Middle frontal gyrus (tissue), 1 donor: ENCODE data around the gene TAGLN.
"Not testable (repeated sequence)": the region's sequence is repeated elsewhere in the genome, so short reads cannot be mapped to it uniquely, and the experiment has no call there.

Source experiments
- DNase-seq: peaks from one replicate; pipeline ENCODE4 v3.0.0-alpha.2; 2015; ENCODE audit warnings: low spot score; ENCODE audit errors: extremely low spot score

TAGLN gene

DNA sequence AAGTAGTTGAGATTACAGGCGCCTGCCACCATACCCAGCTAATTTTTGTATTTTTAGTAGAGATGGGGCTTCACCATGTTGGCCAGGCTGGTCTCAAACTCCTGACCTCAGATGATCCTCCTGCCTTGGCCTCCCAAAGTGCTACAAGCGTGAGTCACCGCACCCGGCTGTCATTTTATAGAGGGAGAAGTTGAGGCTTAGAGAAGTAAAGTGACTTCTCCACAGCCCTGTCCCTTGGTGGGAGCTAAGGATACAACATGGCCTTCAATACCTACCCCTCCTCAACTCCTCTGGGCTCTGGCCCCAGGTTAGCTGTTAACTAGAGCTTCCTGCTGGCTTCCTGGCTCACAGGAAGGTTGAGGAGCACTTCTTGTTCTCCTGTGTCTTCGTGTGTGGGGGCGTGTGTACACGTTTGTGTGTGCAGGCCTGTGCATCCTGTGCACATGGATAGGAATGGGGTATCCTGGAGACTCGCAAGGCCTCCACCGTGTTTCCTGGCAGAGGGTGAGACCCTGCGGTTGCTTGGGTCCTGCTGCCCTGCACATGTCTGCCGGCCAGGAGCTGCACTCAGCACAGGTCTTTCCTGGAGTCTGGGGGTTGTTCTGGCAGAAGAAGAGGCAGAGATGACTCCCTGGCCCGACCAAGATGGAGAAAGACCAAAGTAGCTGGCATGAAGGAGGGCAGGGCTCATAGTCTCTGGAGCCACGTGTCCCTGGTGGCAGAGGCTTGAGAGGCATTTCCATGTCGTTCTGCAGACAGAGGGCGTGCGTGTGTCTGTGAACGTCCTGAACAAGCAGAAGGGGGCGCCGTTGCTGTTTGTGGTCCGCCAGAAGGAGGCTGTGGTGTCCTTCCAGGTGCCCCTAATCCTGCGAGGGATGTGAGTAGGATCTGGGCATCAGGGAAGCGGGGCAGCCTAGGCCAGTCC, 18.2 kb upstream of the TAGLN start:
- DNase-seq = peak; percentile 60

DNA sequence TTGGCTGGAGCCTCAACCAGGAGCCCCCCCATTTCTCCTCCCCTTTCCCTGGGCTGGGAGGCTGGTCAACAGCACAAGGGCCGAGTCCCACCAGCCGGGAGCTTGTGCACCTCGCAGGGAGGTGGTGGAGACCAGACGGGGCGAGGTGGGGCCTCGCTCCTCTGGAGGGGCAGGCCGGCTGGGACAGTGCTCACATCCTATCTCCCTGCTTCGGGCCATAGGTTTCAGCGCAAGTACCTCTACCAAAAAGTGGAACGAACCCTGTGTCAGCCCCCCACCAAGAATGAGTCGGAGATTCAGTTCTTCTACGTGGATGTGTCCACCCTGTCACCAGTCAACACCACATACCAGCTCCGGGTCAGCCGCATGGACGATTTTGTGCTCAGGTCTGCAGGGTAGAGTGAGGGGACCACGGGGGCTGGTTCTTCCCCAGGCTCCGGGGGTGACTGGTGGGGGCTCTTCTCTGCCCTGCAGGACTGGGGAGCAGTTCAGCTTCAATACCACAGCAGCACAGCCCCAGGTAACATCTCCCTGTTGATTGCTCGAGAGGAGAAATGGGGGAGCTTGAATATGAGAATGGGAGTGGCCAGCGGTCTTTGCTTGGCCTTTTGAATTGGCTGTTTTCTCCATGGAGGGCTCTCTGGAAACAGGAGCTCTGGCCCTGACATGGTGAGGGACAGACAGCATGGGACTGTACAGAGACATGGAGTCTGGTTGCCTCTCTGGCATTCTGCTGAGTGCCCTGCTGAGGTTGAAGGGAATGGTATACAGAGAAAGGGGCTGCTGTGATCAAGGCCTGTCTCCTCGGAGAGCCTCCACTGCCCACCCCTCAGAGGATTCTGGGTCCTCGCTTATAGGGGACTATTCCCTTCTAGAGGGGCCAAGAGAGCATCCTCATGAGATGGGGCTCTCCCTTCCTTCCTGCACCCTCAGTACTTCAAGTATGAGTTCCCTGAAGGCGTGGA, 17.3 kb upstream of the TAGLN start:
- no peak for DNase-seq

DNA sequence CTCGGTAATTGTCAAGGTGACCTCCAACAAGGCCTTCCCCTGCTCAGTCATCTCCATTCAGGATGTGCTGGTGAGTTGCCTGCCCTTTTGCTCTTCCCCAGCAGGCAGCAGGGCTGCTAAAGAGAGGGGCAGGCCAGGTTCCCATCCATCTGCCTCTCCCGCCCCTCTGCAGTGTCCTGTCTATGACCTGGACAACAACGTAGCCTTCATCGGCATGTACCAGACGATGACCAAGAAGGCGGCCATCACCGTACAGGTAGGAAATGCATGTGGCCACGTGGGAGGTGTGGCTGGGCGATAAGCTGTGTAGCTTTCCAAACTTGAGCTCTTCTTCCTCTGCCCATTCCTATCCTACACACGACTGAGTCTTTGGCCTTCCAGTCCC, 16.6 kb upstream of the TAGLN start:
- DNase-seq = no peak

DNA sequence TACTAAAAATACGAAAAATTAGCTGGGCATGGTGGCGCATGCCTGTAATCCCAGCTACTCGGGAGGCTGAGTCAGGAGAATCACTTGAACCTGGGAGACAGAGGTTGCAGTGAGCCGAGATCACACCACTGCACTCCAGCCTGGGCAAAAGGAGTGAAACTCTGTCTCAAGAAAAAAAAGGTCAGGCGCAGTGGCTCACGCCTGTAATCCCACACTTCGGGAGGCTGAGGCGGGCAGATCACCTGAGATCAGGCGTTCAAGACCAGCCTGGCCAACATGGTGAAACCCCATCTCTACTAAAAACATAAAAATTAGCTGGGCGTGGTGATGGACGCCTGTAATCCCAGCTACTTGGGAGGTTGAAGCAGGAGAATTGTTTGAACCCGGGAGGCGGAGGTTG, 16.0 kb upstream of the TAGLN start:
- not testable (repeated sequence) for DNase-seq

DNA sequence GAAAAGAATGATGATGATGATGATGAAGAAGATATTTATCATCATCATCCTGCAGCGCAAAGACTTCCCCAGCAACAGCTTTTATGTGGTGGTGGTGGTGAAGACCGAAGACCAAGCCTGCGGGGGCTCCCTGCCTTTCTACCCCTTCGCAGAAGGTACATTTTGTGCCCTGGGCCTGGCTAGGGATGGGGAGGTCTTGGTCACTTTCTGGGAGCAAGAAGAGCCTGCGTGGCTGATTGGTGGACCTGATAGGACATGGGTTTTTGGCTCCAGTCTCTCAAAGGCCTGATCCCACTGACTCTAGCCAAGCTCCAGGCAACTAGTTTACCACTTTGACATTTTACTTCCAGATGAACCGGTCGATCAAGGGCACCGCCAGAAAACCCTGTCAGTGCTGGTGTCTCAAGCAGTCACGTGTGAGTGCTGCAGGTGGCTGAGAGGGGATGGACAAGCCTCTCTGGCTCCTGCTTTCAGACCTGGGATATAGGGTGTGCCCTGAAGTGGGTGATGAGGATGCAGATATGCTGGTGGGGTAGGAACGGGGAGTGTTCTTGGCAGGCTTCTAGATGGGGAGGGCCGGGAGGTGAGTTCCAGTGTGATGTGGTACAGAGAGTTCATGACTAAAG, 15.3 kb upstream of the TAGLN start:
- no peak for DNase-seq

DNA sequence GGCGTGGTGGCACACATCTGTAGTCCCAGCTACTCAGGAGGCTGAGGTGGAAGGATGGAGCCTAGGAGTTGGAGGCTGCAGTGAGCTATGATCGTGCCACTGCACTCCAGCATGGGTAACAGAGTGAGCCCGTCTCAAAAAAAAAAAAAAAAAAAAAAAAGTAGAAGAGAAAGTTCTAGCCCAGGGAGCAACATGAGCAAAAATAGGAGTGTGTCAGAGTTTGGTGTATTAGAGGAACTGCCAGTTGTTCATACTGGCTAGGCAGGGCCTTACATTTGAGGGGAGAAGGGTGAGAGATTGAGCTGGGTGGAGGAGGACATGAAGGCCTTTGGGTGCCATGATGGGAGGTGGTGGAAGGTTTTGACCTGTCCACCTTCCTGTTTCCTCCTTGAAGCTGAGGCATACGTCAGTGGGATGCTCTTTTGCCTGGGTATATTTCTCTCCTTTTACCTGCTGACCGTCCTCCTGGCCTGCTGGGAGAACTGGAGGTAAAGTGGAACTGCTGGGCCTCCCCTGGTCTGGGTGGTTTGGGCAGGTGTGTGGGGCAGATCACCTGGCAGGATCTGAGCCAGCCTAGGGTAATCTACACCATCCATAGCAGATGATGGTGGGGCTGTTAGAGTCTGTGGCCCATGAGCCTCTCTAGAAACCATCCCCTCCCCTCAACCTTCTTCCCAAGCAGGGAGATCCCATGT, 13.3 kb upstream of the TAGLN start:
- no peak for DNase-seq

DNA sequence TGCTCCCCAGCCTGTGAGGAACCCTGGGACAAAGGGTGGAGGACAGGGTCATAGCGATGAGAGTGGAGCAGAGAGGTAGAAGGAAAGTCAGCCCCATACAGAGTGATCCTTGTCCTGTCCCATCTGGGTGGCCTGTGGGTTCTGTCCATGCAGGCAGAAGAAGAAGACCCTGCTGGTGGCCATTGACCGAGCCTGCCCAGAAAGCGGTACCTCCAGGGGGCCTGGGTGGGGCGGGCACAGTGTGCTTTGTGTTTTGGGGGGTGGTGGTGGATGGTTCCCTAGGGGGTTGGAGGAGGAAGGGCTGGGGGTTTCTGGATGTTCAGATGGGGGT, 12.8 kb upstream of the TAGLN start:
- no peak for DNase-seq

DNA sequence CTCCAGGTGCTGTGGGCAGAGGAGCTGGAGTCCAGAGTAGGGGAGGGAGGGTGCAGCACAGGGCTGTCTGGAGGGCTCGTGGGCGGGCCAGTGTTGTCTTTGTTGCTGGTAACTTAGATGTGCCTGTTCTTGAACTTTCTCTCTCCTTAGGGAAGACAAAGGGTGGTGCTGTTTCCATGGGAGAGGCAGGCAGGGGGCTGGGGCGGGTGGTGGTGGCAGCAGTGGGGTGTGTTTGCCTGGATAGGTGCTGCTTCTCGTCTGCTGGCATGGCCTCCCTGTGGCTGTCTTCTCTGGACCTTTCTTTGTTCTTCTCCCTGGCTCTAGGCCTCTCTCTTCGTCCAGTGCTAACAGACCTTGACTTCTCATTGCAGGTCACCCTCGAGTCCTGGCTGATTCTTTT, 12.2 kb upstream of the TAGLN start:
- DNase-seq = no peak

DNA sequence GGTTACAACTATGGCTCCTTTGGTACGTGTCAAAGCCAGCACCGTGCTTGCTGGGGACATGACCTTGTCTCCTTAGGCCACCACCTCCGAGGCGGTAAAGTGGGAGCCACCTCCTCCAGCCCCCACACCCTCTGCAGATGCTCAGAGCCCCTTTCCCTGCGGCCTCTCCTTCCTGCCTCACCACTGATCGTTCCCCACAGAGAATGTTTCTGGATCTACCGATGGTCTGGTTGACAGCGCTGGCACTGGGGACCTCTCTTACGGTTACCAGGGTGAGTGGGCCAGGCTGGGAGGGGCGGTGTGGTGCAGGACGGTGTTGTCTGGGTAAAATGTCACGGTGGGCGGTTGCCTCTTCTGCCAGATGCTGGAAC, 11.8 kb upstream of the TAGLN start:
- DNase-seq = no peak

DNA sequence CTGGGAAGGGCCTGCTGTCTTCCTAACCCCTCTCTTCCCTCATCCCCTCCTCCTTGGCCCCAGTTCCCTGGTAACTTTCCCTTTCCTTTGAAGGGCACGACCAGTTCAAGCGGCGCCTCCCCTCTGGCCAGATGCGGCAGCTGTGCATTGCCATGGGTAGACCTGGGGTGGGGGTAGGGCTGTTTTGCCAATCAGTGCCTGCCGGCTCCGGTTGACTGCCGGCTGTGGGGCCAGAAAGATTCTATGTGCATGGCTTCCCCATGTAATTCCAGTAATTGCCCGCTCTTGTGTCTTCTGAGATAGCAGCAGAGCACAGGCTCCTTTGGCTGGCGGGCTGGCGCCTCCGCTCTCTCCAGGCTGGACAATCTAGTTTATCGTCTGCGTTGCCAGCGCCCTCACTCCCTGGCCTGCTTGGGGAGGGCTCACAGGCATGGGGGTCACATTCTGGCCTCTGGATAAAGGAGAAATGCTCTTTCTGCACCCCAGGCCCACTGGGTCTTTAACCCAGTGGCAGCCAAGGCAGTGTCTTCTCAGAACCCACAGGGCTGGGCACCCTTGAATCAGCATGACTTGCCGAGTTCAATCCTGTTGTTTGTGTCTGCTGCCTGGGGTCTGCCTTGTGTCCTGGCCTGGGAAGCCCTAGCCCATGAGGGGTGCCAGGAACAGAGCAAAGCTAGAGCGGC, 11.2 kb upstream of the TAGLN start:
- no peak for DNase-seq

DNA sequence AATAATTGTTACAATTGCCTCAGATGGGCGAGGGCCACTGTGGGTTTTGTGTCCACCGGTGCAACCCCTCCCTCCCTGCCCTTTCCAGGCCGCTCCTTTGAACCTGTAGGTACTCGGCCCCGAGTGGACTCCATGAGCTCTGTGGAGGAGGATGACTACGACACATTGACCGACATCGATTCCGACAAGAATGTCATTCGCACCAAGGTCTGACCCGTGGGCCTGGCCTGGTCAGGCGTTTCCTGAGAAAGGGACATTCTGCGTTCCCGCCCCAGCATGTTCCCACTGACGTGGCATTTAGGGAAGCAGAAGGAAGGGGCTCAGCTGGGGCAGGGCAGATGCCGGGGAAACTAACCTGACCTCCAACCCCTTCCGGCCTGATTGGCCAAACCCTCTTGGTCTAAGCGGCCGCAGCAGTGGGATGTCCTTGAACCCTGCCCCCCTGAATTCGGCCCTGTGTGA, 10.5 kb upstream of the TAGLN start:
- no peak for DNase-seq

DNA sequence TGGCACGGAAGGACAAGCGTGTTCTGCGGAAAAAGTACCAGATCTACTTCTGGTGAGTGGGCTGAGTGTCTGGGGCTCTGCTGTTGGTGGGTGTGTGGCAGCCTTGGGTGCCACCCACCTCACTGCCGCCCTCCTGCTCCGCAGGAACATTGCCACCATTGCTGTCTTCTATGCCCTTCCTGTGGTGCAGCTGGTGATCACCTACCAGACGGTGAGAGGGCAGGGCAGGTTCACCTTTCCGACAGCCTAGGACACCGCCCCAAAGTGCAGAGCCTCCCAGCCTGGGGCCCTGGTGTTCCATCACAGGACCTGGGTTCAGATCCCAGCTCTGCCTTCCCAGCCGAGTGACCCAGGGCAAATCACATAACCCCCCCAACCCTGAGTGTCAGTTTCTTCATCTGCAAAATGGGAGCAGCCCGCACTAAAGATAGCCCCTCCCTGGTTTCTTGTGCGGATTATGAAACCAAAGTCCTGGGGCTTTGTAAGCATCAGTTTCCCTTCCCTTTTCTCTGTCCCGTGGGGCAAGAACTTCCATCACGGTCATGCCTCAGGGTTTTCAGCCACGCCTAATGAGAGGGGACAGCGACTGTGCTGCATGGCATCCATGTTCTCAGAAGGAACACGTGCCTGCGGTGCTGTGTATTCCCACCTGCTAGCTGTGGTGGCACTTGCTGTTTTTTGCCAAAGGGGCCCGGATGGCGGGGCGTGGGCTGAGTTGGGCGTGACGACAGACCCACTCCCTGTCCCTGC, 9.8 kb upstream of the TAGLN start:
- DNase-seq = no peak

DNA sequence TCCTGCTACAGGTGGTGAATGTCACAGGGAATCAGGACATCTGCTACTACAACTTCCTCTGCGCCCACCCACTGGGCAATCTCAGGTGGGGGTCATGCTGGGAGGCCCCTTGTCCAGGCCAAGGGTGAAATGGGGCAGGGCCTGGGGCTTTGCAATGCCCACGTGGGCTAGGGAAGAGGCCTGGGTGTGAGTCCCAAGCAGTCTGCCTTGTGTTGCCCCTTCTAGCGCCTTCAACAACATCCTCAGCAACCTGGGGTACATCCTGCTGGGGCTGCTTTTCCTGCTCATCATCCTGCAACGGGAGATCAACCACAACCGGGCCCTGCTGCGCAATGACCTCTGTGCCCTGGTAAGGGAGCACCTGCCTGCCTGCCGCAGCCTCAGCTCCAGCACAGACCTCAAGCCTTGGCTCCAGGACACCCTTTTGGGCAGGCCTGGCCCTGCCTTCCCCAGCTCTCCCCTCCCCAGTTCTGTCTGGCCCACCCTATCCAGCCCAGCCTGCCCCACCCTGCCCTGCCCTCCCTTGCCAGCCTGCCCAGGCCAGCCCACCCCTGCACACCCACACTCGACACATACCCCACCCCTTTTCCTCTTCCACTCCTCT, 9.1 kb upstream of the TAGLN start:
- no peak for DNase-seq

DNA sequence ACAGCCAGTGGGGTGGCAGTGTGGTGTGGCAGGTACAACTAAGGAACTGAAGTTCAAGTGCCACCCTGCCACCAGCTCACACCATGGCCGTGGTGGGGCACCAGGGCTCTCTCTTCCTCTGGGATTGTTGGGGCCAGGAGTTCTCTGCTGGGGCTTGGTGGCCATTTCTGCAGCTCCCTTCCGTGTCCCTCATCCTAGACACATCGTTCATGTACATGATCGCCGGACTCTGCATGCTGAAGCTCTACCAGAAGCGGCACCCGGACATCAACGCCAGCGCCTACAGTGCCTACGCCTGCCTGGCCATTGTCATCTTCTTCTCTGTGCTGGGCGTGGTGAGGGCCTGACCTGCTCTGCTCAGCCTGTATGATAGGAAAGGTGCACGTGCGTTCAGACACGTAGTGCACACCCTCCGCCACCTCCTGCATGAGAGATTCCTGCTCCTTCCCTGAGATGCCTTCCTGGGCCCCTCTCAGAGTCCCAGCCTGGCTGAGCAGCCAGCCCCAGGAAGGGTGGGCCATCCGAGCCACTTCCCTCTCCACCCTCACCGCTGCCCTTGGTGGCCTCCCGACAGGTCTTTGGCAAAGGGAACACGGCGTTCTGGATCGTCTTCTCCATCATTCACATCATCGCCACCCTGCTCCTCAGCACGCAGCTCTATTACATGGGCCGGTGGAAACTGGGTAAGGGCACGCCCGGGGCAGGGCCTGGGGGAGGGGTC, 7.3 kb upstream of the TAGLN start:
- no peak for DNase-seq

DNA sequence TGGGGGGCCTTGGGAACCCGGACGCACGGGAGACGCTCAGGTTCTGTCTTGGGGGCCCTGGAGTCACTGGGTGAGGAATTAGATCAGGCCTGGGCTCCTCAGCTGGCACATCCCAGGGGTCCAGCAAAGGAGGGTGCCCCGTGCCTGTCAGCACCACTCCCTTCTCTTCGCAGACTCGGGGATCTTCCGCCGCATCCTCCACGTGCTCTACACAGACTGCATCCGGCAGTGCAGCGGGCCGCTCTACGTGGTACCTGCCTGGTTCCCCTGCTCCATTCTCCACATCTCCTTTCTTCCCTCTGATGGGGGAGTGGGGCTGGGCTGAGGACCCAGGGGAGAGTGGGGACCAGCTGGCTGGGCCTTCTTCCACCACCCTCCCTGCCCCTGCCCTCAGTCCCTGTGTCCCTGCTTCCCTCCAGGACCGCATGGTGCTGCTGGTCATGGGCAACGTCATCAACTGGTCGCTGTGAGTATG, 6.7 kb upstream of the TAGLN start:
- DNase-seq = no peak

DNA sequence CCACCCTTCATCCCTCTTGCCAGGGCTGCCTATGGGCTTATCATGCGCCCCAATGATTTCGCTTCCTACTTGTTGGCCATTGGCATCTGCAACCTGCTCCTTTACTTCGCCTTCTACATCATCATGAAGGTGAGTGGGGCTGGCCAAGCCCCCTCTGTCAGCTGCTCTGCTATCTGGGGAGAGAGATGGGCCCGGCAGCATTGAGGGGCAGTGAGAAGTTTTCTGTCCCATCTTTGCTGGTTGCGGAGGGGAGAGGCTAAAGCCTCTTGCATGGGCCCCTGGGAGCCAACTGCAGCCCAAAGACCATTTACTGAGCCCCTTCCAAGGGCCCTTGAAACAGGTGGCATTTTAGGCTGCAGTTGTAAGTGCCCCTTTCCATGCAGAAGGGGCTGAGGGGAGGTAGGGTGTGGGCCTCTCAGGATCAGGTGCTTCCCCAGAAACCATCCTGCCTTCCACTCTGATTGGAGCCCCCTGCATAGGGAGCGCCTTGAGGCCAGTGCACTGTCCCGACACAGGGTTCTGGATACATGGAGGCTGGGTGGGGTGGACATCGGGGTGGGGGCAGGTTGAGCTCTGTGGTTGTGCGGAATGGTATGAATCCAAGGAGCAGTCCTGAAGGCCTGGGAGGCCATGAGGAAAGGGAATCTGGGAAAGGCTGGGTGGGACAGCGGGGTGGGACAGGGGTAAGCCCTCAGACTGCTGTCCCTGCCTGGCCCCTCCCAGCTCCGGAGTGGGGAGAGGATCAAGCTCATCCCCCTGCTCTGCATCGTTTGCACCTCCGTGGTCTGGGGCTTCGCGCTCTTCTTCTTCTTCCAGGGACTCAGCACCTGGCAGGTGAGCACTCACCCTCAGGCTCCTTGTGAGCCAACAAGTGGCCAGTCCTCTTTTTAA, 5.8 kb upstream of the TAGLN start:
- DNase-seq = no peak

DNA sequence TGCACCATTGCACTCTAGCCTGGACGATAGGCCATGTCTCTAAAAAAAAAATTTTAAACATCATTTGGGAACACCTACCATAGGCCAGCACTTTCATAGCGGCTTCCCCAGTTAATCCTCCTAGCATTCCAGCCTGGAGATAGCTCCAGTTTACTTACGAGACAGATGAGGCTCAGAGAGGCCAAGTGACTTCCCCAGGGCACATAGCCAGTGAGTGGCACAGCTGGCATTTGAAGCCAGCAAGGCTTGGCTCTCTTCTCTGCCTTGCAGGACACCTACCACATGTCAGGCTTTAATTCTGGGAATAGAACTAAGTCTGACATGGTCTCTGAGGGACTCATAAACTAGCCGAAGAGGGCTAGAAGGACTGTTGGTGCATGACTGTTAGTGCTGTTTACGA, 4.9 kb upstream of the TAGLN start:
- no peak for DNase-seq

DNA sequence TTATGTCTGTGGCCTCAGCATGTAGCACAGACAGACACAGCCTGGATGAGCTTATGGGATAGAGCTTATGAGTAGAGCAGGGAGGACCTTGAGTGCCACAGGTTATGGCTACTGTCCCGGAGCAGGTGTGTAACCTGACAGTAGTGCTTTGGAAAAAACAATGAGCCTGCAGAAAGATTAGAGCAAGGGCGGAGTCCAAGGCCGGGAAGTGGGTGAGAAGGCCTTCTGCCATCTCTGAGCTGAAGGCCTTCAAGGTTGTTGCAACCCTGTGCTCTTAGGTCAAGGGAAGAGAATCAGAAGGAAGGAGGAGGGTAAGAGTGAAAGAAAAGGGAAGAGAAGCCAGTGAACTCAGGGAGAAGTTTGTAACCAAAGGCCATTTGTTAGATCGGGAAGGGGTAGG, 3.9 kb upstream of the TAGLN start:
- no peak for DNase-seq
